PC-9 (cell line): Measurements from ENCODE around the gene PPP3R1. TPM values are rescaled to one million over a fixed set of nuclear protein-coding genes. Genes with fewer than 3 reads are reported as not detected.

Source experiments
- BruUV-seq: library from RNA; stranded (reverse); fragments of 400-500 nt; replicated peaks from 2 replicates; lab custom pipeline; 2021; lab: Mats Ljungman, UMichigan
- CTCF ChIA-PET: fragments of 300-600 bp; sonication (Branson Sonifier 250); formaldehyde crosslinking; loops from one replicate; lab custom pipeline; 2022; ENCODE audit warnings: antibody characterized with exemption; lab: Charles Lee
- POLR2A ChIA-PET: fragments of 300-600 bp; sonication (Branson Sonifier 250); formaldehyde crosslinking; loops from one replicate; lab custom pipeline; 2022; ENCODE audit warnings: antibody characterized with exemption; ENCODE audit not compliant: unreplicated experiment; lab: Charles Lee
- DNase-seq, 2 experiments: peaks; one replicate each; pipeline versions ENCODE4 v3.0.0 to v3.0.0-alpha.2; 2015 to 2022; ENCODE audit warnings: mixed read lengths in 1 of 2
- H2AFZ ChIP-seq: fragments of 200-600 bp; sonication (generic); 2 replicates; pipeline ENCODE4 v1.8.1; 2017; ENCODE audit warnings: antibody characterized with exemption
- H3F3A ChIP-seq: fragments of 200-600 bp; sonication (generic); 2 replicates; pipeline ENCODE4 v1.8.1; 2017; ENCODE audit warnings: antibody characterized with exemption, mild to moderate bottlenecking, low read depth; ENCODE audit not compliant: insufficient read depth
- H3K27ac ChIP-seq: fragments of 200-600 bp; sonication (generic); 2 replicates; pipeline ENCODE4 v1.6.1; 2016; ENCODE audit warnings: mixed run types
- H3K27me3 ChIP-seq: fragments of 200-600 bp; sonication (generic); 2 replicates; pipeline ENCODE4 v1.6.1; 2016; ENCODE audit warnings: low read depth, mixed run types; ENCODE audit not compliant: insufficient read depth
- H3K36me3 ChIP-seq: fragments of 200-600 bp; sonication (generic); 2 replicates; pipeline ENCODE4 v1.6.1; 2016; ENCODE audit warnings: low read depth, mixed run types
- H3K4me1 ChIP-seq: fragments of 200-600 bp; sonication (generic); replicated peaks from 2 replicates; pipeline ENCODE4 v1.6.1; 2016; ENCODE audit warnings: mixed run types; ENCODE audit not compliant: insufficient read depth
- H3K4me2 ChIP-seq: fragments of 200-600 bp; sonication (generic); 2 replicates; pipeline ENCODE4 v1.6.1; 2017; ENCODE audit warnings: mixed run types
- H3K4me3 ChIP-seq: fragments of 200-600 bp; sonication (generic); 2 replicates; pipeline ENCODE4 v1.6.1; 2016; ENCODE audit warnings: mixed run types
- H3K79me2 ChIP-seq: fragments of 200-600 bp; sonication (generic); 2 replicates; pipeline ENCODE4 v1.6.1; 2017; ENCODE audit warnings: low read depth, mixed run types
- H3K9me2 ChIP-seq: fragments of 200-600 bp; sonication (generic); 2 replicates; pipeline ENCODE4 v1.8.1; 2017; ENCODE audit warnings: mild to moderate bottlenecking; ENCODE audit not compliant: insufficient read depth
- H3K9me3 ChIP-seq: fragments of 200-600 bp; sonication (generic); 2 replicates; pipeline ENCODE4 v1.8.1; 2016; ENCODE audit warnings: low read depth; ENCODE audit not compliant: insufficient read depth
- H4K20me1 ChIP-seq: fragments of 200-600 bp; sonication (generic); 2 replicates; pipeline ENCODE4 v1.8.1; 2017; ENCODE audit not compliant: insufficient read depth
- CTCF ChIP-seq: fragments of 200-600 bp; sonication (generic); conservative IDR thresholded peaks from 2 replicates; pipeline ENCODE4 v1.6.1; 2017; ENCODE audit warnings: mixed run types, antibody characterized with exemption, mild to moderate bottlenecking, moderate library complexity
- EZH2 ChIP-seq: fragments of 200-600 bp; sonication (generic); IDR thresholded peaks from 2 replicates; pipeline ENCODE4 v1.8.0; 2017; ENCODE audit warnings: antibody characterized with exemption, low read depth
- intact Hi-C: fragments of 100-400 bp; cut with micrococcal nuclease; formaldehyde crosslinking; loops from one replicate; pipeline ENCODE4 v1.10.0; 2022; ENCODE audit not compliant: unreplicated experiment
- total RNA-seq: library from RNA; stranded (reverse); gene quantifications from 2 replicates; pipeline ENCODE4 v1.2.3, GENCODE V29; 2021

PPP3R1 gene
- total RNA-seq, 1 experiment from 2014 or later = 67.5 TPM

- peaks cover 22% of the 10 kb centered on the region for H4K20me1 ChIP-seq
- H3F3A ChIP-seq = peaks cover 22% of the 10 kb centered on the region; the same call in 1 of the 2 replicates
- H3K4me3 ChIP-seq = no peak overlapping the region
- CTCF ChIA-PET = no interaction called here
- no TSS peak for BruUV-seq
- POLR2A ChIA-PET = no interaction called here
- intact Hi-C loops = no loop called here
- TF ChIP-seq EZH2 = no peak
- TF ChIP-seq CTCF = no peak
- H3K36me3 ChIP-seq = peaks cover 45% of the 10 kb centered on the region
- H3K4me2 ChIP-seq = no peak overlapping the region
- H3K79me2 ChIP-seq = no peaks in the 10 kb centered on the region
- no peak overlapping the region for H3K27ac ChIP-seq
- H2AFZ ChIP-seq = no peak overlapping the region
- H3K27me3 ChIP-seq = no peaks in the 10 kb centered on the region
- no peaks in the 10 kb centered on the region for H3K9me3 ChIP-seq
- no peaks in the 10 kb centered on the region for H3K9me2 ChIP-seq
- no peaks in the 10 kb centered on the region for H3K4me1 ChIP-seq
- no peak for DNase-seq
Observed at GRCh38 chr2:68172521-68172920, 79.8 kb downstream of the PPP3R1 start.

- peaks cover 22% of the 10 kb centered on the region for H4K20me1 ChIP-seq
- no peak for DNase-seq
- H3F3A ChIP-seq = peaks cover 22% of the 10 kb centered on the region; the same call in 1 of the 2 replicates
- H3K27me3 ChIP-seq = no peaks in the 10 kb centered on the region
- H3K27ac ChIP-seq = no peak overlapping the region
- H3K4me2 ChIP-seq = no peak overlapping the region
- H3K4me1 ChIP-seq = no peaks in the 10 kb centered on the region
- H3K9me2 ChIP-seq = no peaks in the 10 kb centered on the region
- CTCF ChIA-PET = no interaction called here
- H2AFZ ChIP-seq = no peak overlapping the region
- intact Hi-C loops = no loop called here
- BruUV-seq = no TSS peak
- H3K79me2 ChIP-seq = no peaks in the 10 kb centered on the region
- POLR2A ChIA-PET = no interaction called here
- H3K36me3 ChIP-seq = peaks cover 46% of the 10 kb centered on the region
- no peaks in the 10 kb centered on the region for H3K9me3 ChIP-seq
- H3K4me3 ChIP-seq = no peak overlapping the region
- TF ChIP-seq CTCF (no peak), EZH2 (no peak)
Observed at GRCh38 chr2:68171684-68172083, 80.6 kb downstream of the PPP3R1 start.

GRCh38 chr2:68171146-68171545, 81.2 kb downstream of the PPP3R1 start:
- no peaks in the 10 kb centered on the region for H3K4me1 ChIP-seq
- peaks cover 22% of the 10 kb centered on the region for H4K20me1 ChIP-seq
- H2AFZ ChIP-seq = no peak overlapping the region
- no peaks in the 10 kb centered on the region for H3K27me3 ChIP-seq
- H3K9me2 ChIP-seq = no peaks in the 10 kb centered on the region
- H3K9me3 ChIP-seq = no peaks in the 10 kb centered on the region
- H3K4me3 ChIP-seq = no peak overlapping the region
- peaks cover 40% of the 10 kb centered on the region for H3K36me3 ChIP-seq
- H3F3A ChIP-seq = peaks cover 16% of the 10 kb centered on the region; the same call in 1 of the 2 replicates
- H3K4me2 ChIP-seq = no peak overlapping the region
- no peaks in the 10 kb centered on the region for H3K79me2 ChIP-seq
- DNase-seq = no peak
- intact Hi-C loops = no loop called here
- BruUV-seq = no TSS peak
- no peak overlapping the region for H3K27ac ChIP-seq
- ChIA-PET POLR2A (no interaction called here), CTCF (no interaction called here)
- no peak for TF ChIP-seq EZH2
- TF ChIP-seq CTCF = no peak
